GM18517 (cell line): ENCODE measurements around the gene COX4I1.

Source experiments
- ATAC-seq: cut with Tn5 transposase; IDR thresholded peaks from one replicate; pipeline ENCODE4 v1.9.1; 2021; ENCODE audit warnings: mild to moderate bottlenecking, moderate library complexity; ENCODE audit not compliant: unreplicated experiment

The COX4I1 gene

GRCh38 chr16:85838381-85838780, 38.9 kb downstream of the COX4I1 start:
- ATAC-seq = no peak

DNA sequence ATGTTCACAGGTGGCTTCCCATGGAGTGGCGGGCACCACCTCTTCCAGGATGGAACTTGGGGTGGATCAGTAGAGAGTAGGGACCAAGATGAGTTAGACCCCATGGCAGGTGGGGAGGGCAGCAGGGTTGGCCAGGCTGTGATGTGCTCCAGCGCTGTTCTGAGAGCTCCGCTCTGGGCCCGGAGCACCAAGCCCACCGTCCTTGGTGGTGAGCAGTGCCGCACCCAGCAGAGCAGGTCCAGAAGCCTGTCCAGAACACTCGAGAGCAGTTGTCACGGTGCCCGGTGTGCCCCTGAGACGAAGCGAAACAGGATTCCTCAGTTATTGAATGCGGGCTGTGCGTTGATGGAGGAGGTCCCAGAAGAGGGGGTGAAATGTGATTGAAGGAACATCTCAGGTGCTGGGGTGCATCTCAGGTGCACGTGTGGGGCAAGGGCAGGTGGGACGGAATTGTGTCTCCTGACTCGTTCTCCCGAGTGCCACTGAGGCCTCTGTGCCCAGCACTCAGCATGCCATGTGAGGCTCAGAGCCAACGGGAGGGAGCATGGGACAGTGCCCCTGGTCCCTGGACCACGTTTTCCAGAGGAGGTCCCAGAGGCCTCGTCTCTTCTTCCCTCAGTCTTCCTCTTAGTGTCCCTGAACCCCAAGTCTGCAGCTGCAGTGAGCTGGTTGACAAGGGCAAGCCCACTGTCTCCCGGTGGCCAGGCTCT, 39.5 kb downstream of the COX4I1 start:
- ATAC-seq = no peak

DNA sequence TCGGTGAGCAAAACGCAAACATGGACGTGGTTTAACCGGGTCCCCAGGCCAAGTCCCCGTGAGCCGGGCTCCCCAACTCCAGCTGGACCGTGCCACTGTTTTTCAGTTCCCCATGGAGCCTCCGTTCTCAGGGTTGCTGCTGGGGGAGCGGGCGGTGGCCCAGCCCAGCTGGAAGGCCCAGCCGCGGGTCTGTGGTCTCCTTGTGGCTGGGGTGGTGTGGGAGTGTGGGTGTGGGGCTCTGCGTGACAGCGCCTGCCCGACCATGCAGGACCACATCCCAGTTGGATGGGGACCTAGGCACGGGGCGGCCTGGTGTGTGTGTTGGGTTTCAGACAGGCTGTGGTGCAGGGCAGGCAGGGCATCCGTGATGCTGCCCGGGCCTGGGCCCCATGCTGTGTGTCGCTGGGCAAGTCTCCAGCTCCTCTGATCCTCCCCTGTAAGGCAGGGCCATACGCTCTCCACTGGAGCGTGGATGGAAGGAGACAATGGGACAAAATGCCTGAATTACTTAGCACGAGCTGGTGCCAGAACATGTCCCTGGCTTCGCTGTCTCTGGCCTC, 40.3 kb downstream of the COX4I1 start:
- ATAC-seq = no peak

DNA sequence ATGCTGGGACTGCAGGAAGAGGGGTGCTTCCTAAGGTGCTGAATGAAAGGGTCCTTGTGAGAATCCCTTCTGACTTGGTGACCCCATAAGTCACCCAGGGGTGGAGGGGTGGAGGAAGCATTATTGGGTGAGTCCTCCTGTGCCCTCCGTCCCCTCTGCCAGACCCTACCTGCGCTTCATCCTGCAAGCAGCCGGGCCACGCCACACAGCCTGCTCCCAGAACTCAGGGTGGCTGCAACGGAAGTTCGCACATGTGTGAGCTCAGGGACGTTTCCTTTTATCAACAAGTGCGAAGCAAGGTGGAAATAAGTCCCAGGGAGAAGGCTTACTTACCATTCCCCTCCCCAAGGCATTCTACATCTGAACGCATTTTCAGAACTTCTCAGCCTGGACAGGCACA, 40.9 kb downstream of the COX4I1 start:
- ATAC-seq = no peak

DNA sequence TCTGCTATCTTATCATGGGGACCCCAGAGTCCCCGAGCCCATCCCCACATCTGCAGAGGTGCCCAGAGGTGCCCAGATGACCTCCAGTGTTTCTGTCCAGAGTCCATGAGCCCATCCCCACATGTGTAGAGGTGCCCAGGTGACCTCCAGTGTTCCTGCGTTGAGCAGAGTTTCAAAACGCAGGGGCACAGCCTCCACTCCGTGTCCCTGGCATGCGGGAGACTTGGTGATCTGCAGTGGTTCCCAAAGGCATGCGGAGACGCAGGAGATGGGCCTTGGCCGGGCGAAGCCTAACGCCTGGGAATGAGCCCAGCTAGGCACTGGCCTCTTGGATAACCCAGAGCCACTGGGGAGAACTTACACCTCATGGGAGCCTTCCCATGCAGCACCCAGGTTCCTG, 41.3 kb downstream of the COX4I1 start:
- ATAC-seq = no peak

DNA sequence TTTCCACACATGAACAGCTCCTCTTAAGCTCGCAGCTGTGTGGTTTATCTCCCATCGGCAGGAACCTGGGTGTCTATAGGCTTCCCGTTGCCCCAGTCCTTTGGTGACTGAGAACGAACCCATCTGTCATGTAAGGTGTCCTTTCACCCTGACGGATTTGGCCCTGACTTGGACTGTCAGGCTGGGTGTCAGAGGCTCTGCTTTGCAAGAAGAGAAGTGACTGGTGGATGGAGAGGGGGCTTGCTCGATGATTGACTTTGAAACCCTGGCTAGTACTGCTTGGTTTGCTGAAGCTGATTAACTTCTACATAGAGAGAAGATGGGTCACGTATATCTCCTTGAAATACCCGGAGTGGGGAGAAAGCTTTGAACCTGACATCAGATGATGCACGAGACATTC, 42.9 kb downstream of the COX4I1 start:
- no peak for ATAC-seq

- no peak for ATAC-seq
These were observed 43.4 kb downstream of the COX4I1 start for GRCh38 chr16:85842848-85843247.

DNA sequence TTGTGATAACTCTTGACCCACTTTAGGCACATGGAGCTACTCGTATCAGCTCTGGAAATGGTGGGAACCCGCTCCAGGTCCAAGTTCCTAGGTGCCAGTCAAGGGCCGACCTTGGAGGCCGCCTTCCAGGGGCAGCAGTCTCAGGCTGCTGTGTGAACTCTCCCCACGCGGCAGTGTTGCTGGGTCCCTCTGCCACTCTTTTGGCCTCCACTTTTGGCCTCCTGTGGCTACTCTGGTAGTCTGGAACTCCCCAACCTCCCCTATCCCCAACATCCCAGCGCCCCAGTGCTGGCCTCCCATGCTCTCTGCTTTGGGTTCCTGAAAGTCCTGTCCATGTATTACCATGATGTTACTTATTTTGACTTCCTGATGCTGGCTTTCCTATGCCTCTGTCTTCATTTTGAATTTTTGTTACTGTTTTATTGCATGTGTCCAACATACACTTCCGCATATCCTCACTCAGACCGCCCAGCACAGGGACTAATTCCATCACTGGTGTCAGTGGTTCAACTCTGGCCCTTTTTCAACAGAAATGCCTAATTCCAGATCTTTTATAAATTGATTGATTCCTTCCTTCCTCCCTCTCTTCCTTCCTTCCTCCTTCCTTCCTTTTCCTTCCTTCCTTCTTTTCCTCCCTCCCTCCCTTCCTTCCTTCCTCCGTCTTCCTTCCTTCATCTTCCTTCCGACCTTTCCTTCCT, 44.1 kb downstream of the COX4I1 start:
- ATAC-seq = no peak

DNA sequence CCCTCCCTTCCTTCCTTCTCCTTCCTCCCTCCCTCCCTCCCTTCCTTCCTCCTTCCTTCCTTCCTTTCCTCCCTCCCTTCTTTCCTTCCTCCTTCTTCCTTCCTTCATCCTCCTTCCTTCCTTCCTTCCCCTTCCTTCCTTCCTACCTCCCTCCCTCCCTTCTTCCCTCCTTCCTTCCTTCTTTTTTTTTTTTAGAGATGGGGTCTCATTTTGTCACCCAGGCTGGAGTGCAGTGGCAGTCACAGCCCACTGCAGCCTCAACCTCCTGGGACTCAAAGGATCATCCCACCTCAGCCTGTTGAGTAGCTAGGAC, 44.6 kb downstream of the COX4I1 start:
- ATAC-seq = no peak

DNA sequence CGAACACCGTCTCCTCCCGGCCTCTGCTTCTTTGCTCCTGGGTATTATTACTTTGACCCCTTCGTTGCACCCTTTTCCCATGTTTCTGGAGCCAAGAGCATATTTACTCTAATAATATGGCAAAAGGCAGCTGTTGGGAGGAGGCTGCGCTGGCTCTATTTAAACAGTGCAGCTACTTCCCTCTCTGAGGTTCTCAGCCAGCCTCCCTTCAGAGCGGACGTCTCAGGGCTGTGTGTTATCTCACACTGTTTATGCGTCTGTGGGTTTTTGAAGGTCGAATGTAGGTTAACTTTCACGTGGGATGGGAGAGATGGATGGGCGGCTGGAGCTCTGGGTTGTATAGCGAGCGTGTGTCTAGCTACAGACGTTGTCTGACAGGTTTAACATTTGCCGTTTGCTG, 45.3 kb downstream of the COX4I1 start:
- no peak for ATAC-seq

- ATAC-seq = no peak
These were observed 45.8 kb downstream of the COX4I1 start for GRCh38 chr16:85845266-85845665.

DNA sequence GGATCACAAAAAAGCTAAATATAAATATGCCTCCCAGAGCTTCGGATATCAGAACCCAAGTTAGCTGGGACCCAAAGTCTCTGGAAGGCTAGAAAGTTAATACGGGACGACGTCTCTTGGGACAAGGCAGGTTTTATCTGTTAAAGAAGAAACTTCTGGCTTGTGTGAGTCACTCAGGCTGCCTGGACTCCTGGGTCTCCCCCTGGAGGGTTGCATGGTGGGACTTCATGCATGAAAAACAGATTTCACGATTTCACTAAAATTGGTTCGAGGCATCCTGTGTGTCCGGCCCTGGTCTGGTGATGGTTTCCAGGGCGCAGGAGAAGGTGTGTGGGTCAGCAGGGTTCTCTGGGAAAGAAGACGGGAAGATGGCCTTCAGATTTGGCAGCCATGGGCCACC, 47.0 kb downstream of the COX4I1 start:
- ATAC-seq = no peak

- ATAC-seq = no peak
These were observed 47.5 kb downstream of the COX4I1 start for GRCh38 chr16:85847036-85847435.

GRCh38 chr16:85847681-85848601, 48.4 kb downstream of the COX4I1 start:
- ATAC-seq = no peak

DNA sequence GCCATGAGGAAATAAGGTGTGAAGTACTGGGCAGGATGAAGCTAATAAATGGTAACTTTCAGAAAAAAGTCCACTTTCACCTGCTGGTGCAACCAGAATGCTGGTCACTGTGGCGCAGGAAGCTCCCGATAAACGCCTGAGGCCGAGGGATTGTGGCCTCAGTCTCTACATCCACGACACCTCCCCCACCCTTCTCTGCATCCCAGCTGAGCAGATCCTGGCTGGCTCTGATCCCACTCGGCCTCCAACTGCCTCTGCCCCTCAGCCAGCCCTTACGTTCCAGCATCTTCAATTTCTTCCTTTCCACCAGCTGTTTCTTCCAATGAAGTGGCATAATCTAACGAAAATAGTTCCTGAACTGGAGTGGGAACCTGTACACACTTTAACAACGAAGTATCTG, 49.5 kb downstream of the COX4I1 start:
- no peak for ATAC-seq

DNA sequence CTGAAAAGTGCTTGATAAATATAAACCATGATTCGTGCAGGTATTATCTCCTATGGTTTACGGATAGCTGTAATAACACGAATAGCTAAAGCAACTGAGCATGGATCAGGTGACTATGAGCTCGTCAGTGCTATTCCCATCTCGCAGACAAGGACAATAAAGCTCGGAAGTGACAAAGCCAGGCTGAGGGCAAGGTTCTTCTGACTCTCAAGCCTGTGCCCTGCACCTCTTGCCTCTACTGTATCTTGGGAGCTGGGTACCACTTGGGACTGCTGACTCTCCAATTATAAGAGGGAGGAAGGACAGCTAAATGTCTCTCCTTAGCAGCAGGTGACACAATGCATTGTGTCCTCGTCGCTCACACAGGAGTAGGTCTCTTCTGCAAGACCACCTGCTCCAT, 49.9 kb downstream of the COX4I1 start:
- ATAC-seq = no peak

- ATAC-seq = no peak
These were observed 50.9 kb downstream of the COX4I1 start for GRCh38 chr16:85850344-85850880.

- ATAC-seq = no peak
These were observed 51.7 kb downstream of the COX4I1 start for GRCh38 chr16:85851034-85851785.

- ATAC-seq = no peak
These were observed 54.4 kb downstream of the COX4I1 start for GRCh38 chr16:85853547-85854545.
